K562 treated with DMSO at 1 percent for 12 hours (cell line): ENCODE data around the gene G6PD. TPM values are rescaled to one million over a fixed set of nuclear protein-coding genes. Genes with fewer than 3 reads are reported as not detected.

Source experiments
- total RNA-seq: library from RNA; unstranded; fragments of 300-600 nt; gene quantifications from 2 replicates; pipeline ENCODE4 v1.2.3, GENCODE V29; 2022; ENCODE audit not compliant: insufficient read depth

G6PD gene
- total RNA-seq: 131 and 186 TPM in 2 replicates

DNA sequence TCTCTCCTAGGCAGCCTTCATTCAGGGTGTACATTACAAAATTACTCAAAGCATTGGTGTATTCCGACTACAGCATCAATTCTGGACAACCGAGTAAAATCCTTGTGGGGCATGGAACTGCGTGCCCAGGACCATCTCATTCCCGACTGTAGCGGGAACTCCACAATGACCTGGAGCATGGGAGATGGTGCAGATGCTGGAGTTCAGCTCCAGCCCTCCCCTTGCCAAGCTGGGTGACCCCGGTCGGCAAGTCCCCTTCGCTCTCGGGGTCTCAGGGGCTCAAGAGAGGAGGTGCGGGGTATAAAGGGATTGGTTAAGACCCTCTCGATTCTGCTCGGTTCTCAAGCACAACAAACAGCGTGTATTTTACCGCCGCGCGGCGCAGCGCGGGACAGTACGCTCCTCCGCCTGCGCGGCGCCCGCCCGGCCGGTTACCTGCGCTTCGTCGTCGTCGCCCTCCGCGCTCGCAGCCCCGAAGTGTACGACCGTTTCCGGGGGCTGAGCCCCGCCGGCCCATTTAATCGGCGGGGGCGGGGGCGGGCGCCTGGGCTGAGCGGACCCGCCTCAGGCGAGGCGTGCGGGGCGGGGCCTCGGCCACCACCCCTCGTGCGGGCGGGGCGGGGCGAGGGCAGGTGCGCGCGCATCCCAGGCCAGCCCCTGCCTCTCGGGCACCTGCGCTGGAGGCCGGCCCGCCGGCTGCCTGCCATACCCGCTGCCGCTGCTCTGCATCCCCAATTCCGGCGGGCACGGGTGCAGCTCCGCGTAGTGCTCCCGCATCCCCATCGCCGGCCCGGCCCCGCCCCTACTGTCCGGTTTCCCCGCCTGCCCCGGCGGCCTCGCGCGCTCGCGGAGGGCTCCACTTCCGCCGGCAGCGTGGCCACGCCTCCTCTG, at the start of gene G6PD:
Gene G6PD (minus strand): TSS at position 493 of the 891 bp plus-strand sequence. CDS start 691 bp downstream, outside the sequence.

DNA sequence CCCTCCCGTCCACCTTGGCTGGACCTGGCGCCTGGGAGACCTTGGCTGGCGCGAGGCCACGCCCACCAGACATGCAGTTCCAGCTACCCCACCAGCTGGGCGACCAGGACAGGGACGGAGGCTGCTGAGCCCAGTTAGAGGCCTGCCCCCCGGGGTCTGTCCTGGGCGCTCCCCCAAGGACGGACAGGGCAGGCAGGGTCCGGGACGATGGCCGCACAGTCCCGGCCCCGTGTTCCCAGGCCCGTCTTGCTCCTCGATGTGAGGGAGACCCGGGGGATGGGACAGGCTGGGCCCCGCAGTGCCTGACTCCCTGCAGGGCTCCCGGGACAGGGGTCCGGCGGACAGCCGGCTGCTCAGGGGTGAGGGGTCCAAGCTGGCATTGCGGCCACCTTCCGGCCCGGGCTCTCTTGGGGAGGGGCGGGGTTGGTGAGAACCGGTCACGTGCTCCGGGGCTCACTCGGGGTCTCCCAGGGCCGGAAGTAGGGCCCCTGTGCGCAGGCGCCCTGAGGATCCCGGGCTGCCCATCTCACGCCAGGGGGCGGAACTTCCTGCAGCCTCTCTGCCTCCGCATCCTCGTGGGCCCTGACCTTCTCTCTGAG, 38.0 kb upstream of the G6PD start, which contains the start of gene CTAG1A:
Gene CTAG1A (plus strand): TSS at position 549 of the 599 bp plus-strand sequence. CDS start 74 bp downstream, outside the sequence.

DNA sequence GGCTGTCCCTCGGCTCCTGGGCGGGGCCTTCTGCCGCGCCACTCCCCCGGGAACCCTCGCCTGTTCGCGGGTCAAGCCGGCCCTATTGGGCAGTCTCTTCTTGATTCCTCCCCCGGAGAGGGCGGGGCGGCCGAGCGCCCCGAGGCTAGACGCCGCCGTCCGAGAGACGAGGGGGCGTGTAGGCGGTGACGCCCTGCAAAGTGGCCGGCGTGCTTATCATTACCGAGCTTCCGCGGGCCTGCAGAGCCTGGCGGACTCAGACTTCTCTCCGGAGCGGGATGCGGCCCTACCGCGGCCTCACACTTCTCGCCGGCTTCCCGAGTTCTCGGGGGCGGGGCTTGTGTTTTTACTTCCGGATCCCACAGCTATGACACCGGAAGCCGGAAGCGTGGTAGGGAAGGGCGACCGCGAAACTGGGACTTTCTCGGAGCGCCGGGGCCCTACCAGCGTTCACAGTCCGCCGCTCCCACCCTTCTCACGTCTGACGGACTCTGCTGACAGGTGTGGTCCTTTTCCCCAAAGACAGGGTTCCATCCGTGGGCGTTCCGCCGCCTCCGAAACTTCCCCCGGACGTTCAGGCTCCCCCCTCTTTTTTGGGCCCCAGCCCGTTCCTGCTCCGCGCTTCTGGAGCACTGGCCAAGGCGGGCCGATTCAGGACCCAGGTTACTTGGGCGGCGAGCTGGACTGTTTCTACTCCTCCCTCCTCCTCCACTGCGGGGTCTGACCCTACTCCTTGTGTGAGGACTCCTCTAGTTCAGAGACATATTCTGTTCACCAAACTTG, 790 bp upstream of the G6PD start, which contains the start of gene IKBKG:
Gene IKBKG (plus strand): TSS at position 376 of the 783 bp plus-strand sequence. CDS start 4,383 bp downstream, outside the sequence.

DNA sequence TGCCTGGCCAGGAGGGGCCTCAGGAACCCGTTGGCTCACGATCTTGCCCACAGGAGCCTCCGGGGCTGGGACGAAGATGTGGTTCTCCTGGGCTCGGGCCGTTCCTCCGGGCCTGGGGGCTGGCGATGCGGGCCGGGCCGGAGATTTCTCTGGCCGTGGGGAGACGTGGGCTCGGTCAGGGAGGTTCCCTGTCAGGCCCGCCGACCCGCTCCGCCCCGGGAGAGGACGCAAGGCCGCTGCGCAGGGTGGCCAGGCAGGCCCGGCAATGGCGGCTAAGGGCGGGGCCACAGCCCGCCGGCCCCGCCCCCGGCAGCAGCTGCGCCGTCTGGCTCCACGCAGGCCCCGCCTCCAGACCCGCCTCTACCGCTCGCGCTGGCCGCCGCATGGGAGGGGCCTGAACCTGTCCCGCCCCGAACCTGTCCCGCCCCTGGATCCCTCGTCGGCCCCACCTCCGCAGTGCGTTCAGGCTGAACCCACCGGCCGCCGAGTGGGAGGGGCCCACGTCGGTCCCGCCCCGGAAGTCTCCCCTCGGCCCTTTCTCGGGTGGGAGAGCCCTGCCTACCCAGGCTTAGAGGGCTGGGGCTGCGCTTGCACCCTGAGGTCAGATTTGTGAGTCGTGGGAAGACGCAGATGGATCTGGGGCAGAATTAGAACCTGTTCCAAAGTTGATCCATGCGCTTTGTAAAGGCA, 30.5 kb downstream of the G6PD start, which contains the start of gene FAM3A:
Gene FAM3A (minus strand): TSS at position 267 of the 690 bp plus-strand sequence. CDS start 460 bp downstream, outside the sequence.

DNA sequence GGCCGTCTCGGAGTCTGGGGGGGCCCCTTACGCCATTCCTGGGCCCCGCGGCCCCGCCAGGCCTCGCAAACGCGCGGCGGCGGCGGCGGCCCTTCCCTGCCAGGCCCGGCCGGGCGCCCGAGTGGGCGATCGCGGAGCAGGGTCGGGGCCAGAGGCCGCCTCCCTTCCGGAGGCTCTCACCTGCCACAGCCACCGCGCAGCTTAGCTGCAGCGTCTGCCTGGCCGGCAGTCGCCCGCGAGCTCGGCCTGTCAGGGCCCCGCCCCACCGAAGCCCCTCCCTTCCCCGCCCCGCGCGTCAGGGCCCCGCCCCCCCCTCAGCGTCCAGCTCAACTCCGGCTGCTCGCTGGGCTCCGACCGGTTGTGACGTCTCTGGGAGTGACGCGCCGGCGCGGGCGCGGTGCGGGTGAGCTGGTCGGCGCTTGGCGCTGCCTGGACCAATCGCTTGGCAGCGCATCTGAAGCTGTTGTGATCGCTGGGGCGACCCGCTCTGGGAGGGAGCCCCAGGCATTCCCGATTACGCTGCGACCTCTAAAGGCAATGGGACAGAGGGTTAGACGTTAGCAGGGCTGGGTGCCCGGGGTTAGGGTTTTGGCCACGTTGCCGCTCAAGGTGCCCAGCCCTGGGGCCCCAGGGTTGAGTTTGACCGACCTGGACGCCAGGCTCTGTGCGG, 56.1 kb downstream of the G6PD start, which contains the start of gene SLC10A3:
Gene SLC10A3 (minus strand): TSS at position 216 of the 670 bp plus-strand sequence. CDS start 1,689 bp downstream, outside the sequence.

DNA sequence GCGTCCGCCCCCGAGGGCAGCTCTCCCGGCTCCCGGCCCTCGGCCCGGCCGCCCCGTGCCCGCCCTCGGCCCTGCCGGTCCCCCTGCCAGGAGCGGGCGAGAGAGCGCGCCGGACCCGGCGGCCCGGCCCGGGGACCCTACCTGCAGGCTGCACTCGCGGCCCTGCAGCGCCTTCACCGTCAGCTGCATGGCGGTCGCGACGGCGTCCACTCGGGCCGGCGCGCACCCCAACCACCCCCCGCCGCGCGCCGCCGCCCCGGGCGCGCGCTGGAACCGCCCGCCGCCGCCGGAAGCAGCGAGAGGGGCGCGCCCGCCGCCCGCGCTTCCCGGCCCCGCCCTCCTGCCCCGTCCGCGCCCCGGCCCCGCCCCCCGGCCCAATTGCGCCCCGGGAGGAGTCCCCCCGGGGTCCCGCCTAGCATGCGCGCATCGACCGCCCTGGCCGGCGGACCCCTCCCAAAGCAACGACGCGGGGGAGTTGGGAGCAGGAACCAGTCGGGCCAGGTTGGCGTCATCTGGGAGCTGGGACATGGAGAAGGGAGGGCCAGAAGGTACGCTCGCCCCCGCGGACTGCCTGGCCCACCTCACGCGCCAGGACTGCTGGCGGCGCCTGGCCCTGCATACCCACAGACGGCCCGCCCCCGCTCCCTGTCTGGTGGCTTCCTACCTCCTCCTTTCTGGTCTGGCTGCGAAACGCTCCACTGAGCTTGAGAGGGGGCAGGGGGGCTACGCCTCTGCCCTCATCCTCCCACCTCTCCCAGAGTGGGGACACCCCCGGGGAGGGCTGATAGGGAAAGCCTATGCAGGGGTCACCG, 60.0 kb downstream of the G6PD start, which contains the start of gene UBL4A:
Gene UBL4A (minus strand): TSS at position 220 of the 812 bp plus-strand sequence. CDS start 31 bp downstream, at position 189.

Other genes starting within 250 kb of the G6PD start
- 341 and 418 TPM in 2 replicates for gene FLNA, start 172.2 kb downstream of the G6PD start, total RNA-seq
- 91.1 and 109 TPM in 2 replicates for gene EMD, start 167.6 kb downstream of the G6PD start, total RNA-seq
- 13,537 and 14,219 TPM in 2 replicates for gene RPL10, start 148.5 kb downstream of the G6PD start, total RNA-seq
- gene DNASE1L1, start 137.6 kb downstream of the G6PD start, total RNA-seq: 17.3 and 23.7 TPM in 2 replicates
- gene TAFAZZIN, start 135.3 kb downstream of the G6PD start, total RNA-seq: 35.8 and 57.5 TPM in 2 replicates
- gene ATP6AP1, start 118.2 kb downstream of the G6PD start, total RNA-seq: 160 and 217 TPM in 2 replicates
- gene GDI1, start 109.7 kb downstream of the G6PD start, total RNA-seq: 95.4 and 142 TPM in 2 replicates
- gene FAM50A, start 102.7 kb downstream of the G6PD start, total RNA-seq: 157 and 192 TPM in 2 replicates
- 4.0 and 16.9 TPM in 2 replicates for gene PLXNA3, start 88.6 kb downstream of the G6PD start, total RNA-seq
- gene LAGE3, start 67.6 kb downstream of the G6PD start, total RNA-seq: 161 and 296 TPM in 2 replicates
- gene UBL4A, start 60.2 kb downstream of the G6PD start, total RNA-seq: 70.2 and 101 TPM in 2 replicates
- gene SLC10A3, start 56.2 kb downstream of the G6PD start, total RNA-seq: 31.6 and 46.3 TPM in 2 replicates
- gene FAM3A, start 30.6 kb downstream of the G6PD start, total RNA-seq: 90.5 and 100 TPM in 2 replicates
- 42.2 and 49.6 TPM in 2 replicates for gene IKBKG, start 774 bp upstream of the G6PD start, total RNA-seq
- gene CTAG1A, start 38.3 kb upstream of the G6PD start, total RNA-seq: not detected in 2 replicates
- not detected in 2 replicates for gene CTAG1B, start 72.4 kb upstream of the G6PD start, total RNA-seq
- gene CTAG2, start 106.7 kb upstream of the G6PD start, total RNA-seq: 16.6 and 36.6 TPM in 2 replicates
- gene GAB3, start 204.2 kb upstream of the G6PD start, total RNA-seq: 5.4 and 12.2 TPM in 2 replicates
- 67.5 and 90.0 TPM in 2 replicates for gene DKC1, start 216.0 kb upstream of the G6PD start, total RNA-seq